WERI-Rb-1 (cell line): ENCODE measurements around the gene CAMSAP1.

Experiments
- DNase-seq: peaks from one replicate; pipeline ENCODE4 v3.0.0-alpha.2; 2020
- H3K27ac ChIP-seq: fragments of 250-450 bp; sonication (Bioruptor Pico); 2 replicates; pipeline ENCODE4 v1.5.1; 2020; ENCODE audit warnings: mild to moderate bottlenecking, moderate library complexity
- H3K27me3 ChIP-seq: fragments of 250-450 bp; sonication (Bioruptor Pico); 2 replicates; pipeline ENCODE4 v1.5.1; 2021; ENCODE audit warnings: mild to moderate bottlenecking, low read depth, moderate library complexity; ENCODE audit not compliant: insufficient read depth, severe bottlenecking
- H3K36me3 ChIP-seq: fragments of 250-450 bp; sonication (Bioruptor Pico); 2 replicates; pipeline ENCODE4 v1.5.1; 2020; ENCODE audit warnings: mild to moderate bottlenecking, moderate library complexity
- H3K4me3 ChIP-seq: 2 replicates; pipeline ENCODE4 v1.5.1; 2011; ENCODE audit warnings: low read depth, mild to moderate bottlenecking, control low read depth, low read length
- H3K9me3 ChIP-seq: fragments of 250-450 bp; sonication (Bioruptor Pico); 2 replicates; pipeline ENCODE4 v1.5.1; 2021; ENCODE audit warnings: mild to moderate bottlenecking, moderate library complexity; ENCODE audit not compliant: severe bottlenecking
- TF ChIP-seq, protein P1 (sequence below): IDR thresholded peaks from 2 replicates; pipeline ENCODE4 v1.5.1; 2011; ENCODE audit warnings: low read depth, mild to moderate bottlenecking, control low read depth, inconsistent platforms, low read length

CAMSAP1 gene

DNA sequence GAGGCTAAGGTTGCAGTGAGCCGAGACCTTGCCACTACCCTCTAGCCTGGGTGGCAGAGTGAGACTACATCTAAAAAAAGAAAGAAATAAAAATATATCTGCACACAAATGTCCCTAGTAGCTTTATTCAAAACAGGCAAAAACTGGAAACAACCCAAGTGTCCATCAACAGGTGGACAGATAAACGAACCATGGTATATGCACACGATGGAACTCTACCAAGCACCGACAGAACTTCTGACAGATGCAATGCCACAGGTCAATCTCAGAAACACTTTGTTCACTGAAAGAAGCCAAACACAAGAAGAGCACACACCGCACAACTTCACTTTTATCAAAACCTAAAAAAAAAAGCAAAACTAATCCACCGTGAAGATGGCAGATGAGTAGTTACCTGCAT, 30.4 kb downstream of the CAMSAP1 start:
- no peak for DNase-seq
- peaks cover 23% of the 10 kb centered on the region for H3K36me3 ChIP-seq

DNA sequence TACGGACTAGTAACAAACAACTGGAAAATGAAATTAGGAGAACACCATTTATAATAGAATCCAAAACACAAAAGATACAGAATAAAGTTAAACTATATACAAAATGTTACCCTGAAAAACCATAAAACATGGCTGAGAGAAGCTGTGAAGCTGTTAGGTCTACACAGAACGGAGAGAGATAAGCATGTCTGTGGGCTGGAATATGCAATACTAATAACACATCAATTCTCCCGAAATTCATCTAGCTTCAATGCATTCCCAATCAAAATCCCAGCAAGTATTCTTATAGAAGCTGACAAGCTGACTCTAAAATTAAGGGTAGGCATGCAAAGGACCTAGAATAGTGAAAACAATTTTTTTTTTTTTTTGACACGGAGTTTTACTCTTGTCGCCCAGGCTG, 32.5 kb downstream of the CAMSAP1 start:
- H3K27me3 ChIP-seq = no peaks in the 10 kb centered on the region
- H3K4me3 ChIP-seq = no peak overlapping the region
- no peak for DNase-seq
- no peaks in the 10 kb centered on the region for H3K9me3 ChIP-seq
- TF ChIP-seq, protein P1, sequence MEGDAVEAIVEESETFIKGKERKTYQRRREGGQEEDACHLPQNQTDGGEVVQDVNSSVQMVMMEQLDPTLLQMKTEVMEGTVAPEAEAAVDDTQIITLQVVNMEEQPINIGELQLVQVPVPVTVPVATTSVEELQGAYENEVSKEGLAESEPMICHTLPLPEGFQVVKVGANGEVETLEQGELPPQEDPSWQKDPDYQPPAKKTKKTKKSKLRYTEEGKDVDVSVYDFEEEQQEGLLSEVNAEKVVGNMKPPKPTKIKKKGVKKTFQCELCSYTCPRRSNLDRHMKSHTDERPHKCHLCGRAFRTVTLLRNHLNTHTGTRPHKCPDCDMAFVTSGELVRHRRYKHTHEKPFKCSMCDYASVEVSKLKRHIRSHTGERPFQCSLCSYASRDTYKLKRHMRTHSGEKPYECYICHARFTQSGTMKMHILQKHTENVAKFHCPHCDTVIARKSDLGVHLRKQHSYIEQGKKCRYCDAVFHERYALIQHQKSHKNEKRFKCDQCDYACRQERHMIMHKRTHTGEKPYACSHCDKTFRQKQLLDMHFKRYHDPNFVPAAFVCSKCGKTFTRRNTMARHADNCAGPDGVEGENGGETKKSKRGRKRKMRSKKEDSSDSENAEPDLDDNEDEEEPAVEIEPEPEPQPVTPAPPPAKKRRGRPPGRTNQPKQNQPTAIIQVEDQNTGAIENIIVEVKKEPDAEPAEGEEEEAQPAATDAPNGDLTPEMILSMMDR = no peak
- H3K27ac ChIP-seq = no peak overlapping the region
- H3K36me3 ChIP-seq = peaks cover 10% of the 10 kb centered on the region

More for the DNA sequence above, 30.4 kb downstream of the CAMSAP1 start:
- H3K27ac ChIP-seq = no peak overlapping the region
- TF ChIP-seq, protein P1 = no peak
- H3K9me3 ChIP-seq = no peaks in the 10 kb centered on the region
- no peaks in the 10 kb centered on the region for H3K27me3 ChIP-seq
- no peak overlapping the region for H3K4me3 ChIP-seq

DNA sequence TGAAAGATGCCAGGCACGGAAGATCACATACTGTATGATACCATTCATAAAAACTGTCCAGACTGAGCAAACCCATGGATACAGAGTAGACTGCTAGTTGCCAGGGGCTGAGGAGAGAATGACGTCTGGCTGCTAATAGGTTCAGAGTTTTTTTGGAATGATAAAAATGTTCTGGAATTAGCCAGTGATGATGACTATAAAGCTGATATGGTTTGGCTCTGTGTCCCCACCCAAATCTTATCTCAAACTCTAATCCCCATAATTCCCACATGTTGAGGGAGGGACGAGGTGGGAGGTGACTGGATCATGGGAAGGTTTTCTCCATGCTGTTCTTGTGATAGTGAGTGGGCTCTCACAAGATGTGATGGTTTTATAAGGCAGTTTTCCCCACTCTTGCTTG, 37.4 kb downstream of the CAMSAP1 start:
- Histone ChIP-seq H3K9me3 (no peaks in the 10 kb centered on the region), H3K27ac (no peak overlapping the region), H3K4me3 (no peak overlapping the region), H3K36me3 (peaks cover 18% of the 10 kb centered on the region), H3K27me3 (no peaks in the 10 kb centered on the region)
- DNase-seq = no peak
- TF ChIP-seq, protein P1 = no peak

DNA sequence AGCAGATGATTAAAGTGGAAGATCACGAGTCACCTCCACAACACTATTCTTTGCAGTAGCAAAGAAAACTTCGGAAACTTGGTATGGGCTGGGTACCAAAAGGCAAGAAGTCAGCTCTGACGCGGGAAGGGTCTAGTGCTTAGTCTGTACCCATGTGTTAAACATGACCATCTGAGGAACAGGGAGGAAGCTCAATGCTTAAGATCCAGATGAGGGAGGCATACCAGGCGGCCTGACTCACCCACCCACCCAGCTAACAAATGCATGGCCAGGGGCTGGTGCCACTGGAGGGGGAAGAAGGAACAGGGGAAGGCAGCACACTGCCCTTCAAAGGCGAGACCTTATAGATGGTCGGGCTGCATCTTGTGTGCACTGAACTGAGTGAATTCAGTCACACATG, 41.8 kb downstream of the CAMSAP1 start:
- Histone ChIP-seq H3K27me3 (no peaks in the 10 kb centered on the region), H3K4me3 (no peak overlapping the region), H3K36me3 (peaks cover 53% of the 10 kb centered on the region), H3K9me3 (no peaks in the 10 kb centered on the region), H3K27ac (no peak overlapping the region)
- TF ChIP-seq, protein P1 = no peak
- DNase-seq = no peak

DNA sequence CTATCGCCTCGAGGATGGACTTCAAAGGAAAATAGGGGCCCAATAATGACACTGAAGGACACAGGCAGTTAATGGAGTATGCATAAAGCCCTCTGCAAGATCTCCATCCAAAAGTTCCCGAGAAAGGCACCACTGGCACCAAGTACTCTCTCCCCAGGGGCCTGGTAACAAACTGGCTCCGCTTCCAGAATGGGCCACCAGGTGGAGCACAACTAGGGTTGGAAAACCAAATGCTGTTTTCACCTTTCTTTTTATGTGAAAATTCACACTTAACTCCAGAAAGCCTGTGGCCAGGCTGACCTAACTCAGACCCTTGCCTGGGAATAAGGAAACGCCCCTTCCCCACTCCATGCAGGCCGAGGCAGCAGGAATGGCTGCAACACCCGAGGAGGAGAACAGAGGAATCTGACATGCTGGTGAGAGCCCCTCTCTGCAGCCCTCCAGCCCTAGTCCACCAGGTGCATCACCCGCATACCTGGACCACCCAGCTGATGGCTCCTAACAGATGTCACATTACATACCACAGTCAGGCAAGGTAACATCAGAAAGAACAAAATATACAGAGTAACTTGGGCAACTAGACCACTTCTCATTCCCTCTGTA, 42.8 kb downstream of the CAMSAP1 start:
- H3K9me3 ChIP-seq = no peaks in the 10 kb centered on the region
- H3K27ac ChIP-seq = no peak overlapping the region
- TF ChIP-seq, protein P1 = peak; percentile 77
- no peaks in the 10 kb centered on the region for H3K27me3 ChIP-seq
- no peak overlapping the region for H3K4me3 ChIP-seq
- peaks cover 53% of the 10 kb centered on the region for H3K36me3 ChIP-seq
- peak; percentile 64 for DNase-seq

DNA sequence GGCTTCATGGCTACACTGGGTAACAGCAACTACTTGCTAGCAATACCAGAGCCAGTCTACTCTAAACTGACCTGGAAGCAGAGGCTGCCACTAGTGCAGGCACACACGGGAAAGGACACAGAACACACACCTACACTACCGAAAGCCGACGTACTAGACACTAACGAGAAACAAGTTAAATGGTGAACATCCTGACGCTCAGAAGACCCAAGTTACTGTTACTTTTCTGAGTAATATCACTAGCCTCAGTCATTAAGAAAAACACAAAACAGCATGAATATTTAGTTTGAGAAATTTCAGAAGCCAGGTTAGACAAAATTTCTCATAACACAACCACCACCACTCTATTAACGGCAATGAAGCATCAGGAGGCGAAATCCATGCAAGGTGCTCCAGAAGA, 44.5 kb downstream of the CAMSAP1 start:
- TF ChIP-seq, protein P1 = no peak
- H3K9me3 ChIP-seq = no peaks in the 10 kb centered on the region
- H3K27me3 ChIP-seq = no peaks in the 10 kb centered on the region
- H3K4me3 ChIP-seq = no peak overlapping the region
- no peak for DNase-seq
- no peak overlapping the region for H3K27ac ChIP-seq
- peaks cover 58% of the 10 kb centered on the region for H3K36me3 ChIP-seq
